Neuronal stem cell (in vitro differentiated cells): Measurements from ENCODE around the gene KRTAP9-7.
"Not testable (repeated sequence)": the region's sequence is repeated elsewhere in the genome, so short reads cannot be mapped to it uniquely, and the experiment has no call there.

ENCODE experiments used
- DNase-seq: peaks from one replicate; pipeline ENCODE4 v3.0.0-alpha.2; 2013; ENCODE audit warnings: low spot score
- H2AFZ ChIP-seq: one replicate; pipeline ENCODE4 v1.6.1; 2013; ENCODE audit warnings: mild to moderate bottlenecking, low read length, inconsistent platforms
- H2AK5ac ChIP-seq: 2 replicates; pipeline ENCODE4 v1.6.1; 2013; ENCODE audit warnings: low read depth, mild to moderate bottlenecking, inconsistent platforms, low read length, moderate library complexity, mixed read lengths
- H2BK120ac ChIP-seq: 2 replicates; pipeline ENCODE4 v1.6.1; 2013; ENCODE audit warnings: low read depth, mild to moderate bottlenecking, inconsistent platforms, low read length, moderate library complexity, mixed read lengths
- H2BK12ac ChIP-seq: one replicate; pipeline ENCODE4 v1.6.1; 2013; ENCODE audit warnings: low read length, inconsistent platforms
- H2BK15ac ChIP-seq: 2 replicates; pipeline ENCODE4 v1.6.1; 2013; ENCODE audit warnings: mild to moderate bottlenecking, low read length, inconsistent platforms, mixed read lengths
- H2BK5ac ChIP-seq: one replicate; pipeline ENCODE4 v1.6.1; 2013; ENCODE audit warnings: inconsistent platforms, mild to moderate bottlenecking, low read length, moderate library complexity
- H3K14ac ChIP-seq: one replicate; pipeline ENCODE4 v1.6.1; 2013; ENCODE audit warnings: low read length, inconsistent platforms
- H3K18ac ChIP-seq: 2 replicates; pipeline ENCODE4 v1.6.1; 2013; ENCODE audit warnings: low read length, inconsistent platforms
- H3K23ac ChIP-seq: 2 replicates; pipeline ENCODE4 v1.6.1; 2013; ENCODE audit warnings: low read depth, mild to moderate bottlenecking, mixed read lengths, low read length, inconsistent platforms; ENCODE audit not compliant: poor library complexity
- H3K27ac ChIP-seq: replicated peaks from 3 replicates; pipeline ENCODE4 v1.5.1; 2013; ENCODE audit warnings: low read length, inconsistent platforms
- H3K27me3 ChIP-seq, 3 experiments: 2 replicates each; pipeline ENCODE4 v1.6.1; 2013; ENCODE audit warnings: low read length in 3 of 3, mild to moderate bottlenecking in 2 of 3, inconsistent platforms in 1 of 3, low read depth in 1 of 3, mixed read lengths in 1 of 3, moderate library complexity in 1 of 3; ENCODE audit not compliant: control insufficient read depth in 3 of 3, insufficient read depth in 3 of 3
- H3K36me3 ChIP-seq, 2 donors: replicated peaks in 1 of 2; 2 replicates each; pipeline ENCODE4 v1.6.1; 2013; ENCODE audit warnings: low read length in 2 of 2; ENCODE audit not compliant: control insufficient read depth in 2 of 2, insufficient read depth in 2 of 2
- H3K4ac ChIP-seq: 2 replicates; pipeline ENCODE4 v1.6.1; 2013; ENCODE audit warnings: inconsistent platforms, mild to moderate bottlenecking, low read length, moderate library complexity
- H3K4me1 ChIP-seq, 2 donors: 1 replicate in 1 of 2; 2 replicates in 1 of 2; pipeline ENCODE4 v1.6.1; 2013; ENCODE audit warnings: low read length in 2 of 2, low read depth in 1 of 2; ENCODE audit not compliant: control insufficient read depth in 2 of 2, insufficient read depth in 1 of 2
- H3K4me2 ChIP-seq: one replicate; pipeline ENCODE4 v1.6.1; 2013; ENCODE audit warnings: mild to moderate bottlenecking, low read length, inconsistent platforms; ENCODE audit not compliant: insufficient read depth, poor library complexity, severe bottlenecking
- H3K4me3 ChIP-seq, 2 donors: 2 replicates each; pipeline ENCODE4 v1.5.1; 2013; ENCODE audit warnings: low read length in 2 of 2, mild to moderate bottlenecking in 2 of 2, inconsistent platforms in 1 of 2, moderate library complexity in 1 of 2
- H3K79me1 ChIP-seq: one replicate; pipeline ENCODE4 v1.6.1; 2013; ENCODE audit warnings: low read depth, mild to moderate bottlenecking, inconsistent platforms, low read length, moderate library complexity
- H3K9ac ChIP-seq: one replicate; pipeline ENCODE4 v1.6.1; 2013; ENCODE audit warnings: mild to moderate bottlenecking, low read depth, low read length, inconsistent platforms; ENCODE audit not compliant: poor library complexity
- H3K9me3 ChIP-seq, 2 donors: replicated peaks in 1 of 2; 2 replicates each; pipeline versions ENCODE3 to v1.6.1; 2013; ENCODE audit warnings: low read length in 2 of 2, mild to moderate bottlenecking in 2 of 2, inconsistent platforms in 1 of 2, low read depth in 1 of 2, mixed read lengths in 1 of 2, moderate library complexity in 1 of 2; ENCODE audit not compliant: control insufficient read depth in 2 of 2, insufficient read depth in 1 of 2
- H4K8ac ChIP-seq: one replicate; pipeline ENCODE4 v1.6.1; 2013; ENCODE audit warnings: low read depth, mild to moderate bottlenecking, inconsistent platforms, low read length, moderate library complexity
- H4K91ac ChIP-seq: one replicate; pipeline ENCODE4 v1.6.1; 2013; ENCODE audit warnings: low read length, low read depth, mild to moderate bottlenecking, inconsistent platforms; ENCODE audit not compliant: poor library complexity
- WGBS, 2 donors: extraction: QIAGEN DNeasy Blood & Tissue Kit; methylation state at CpG; one replicate each; pipeline ENCODE4 v1.1.7; 2013; ENCODE audit warnings: missing lambda C conversion rate in 2 of 2, mixed read lengths in 1 of 2; ENCODE audit not compliant: insufficient read length in 2 of 2, insufficient replicate concordance in 1 of 2; ENCODE audit errors: extremely low coverage in 2 of 2; 5-methylcytosine and 5-hydroxymethylcytosine counted together

KRTAP9-7 gene

GRCh38 chr17:41264599-41264998, 10.9 kb upstream of the KRTAP9-7 start:
- Histone ChIP-seq H3K27ac (no peak overlapping the region), H3K9ac (no peak overlapping the region), H3K18ac (no peak overlapping the region), H3K79me1 (no peaks in the 10 kb centered on the region), H3K4me3 (no peak overlapping the region), H2BK120ac (no peak overlapping the region), H4K8ac (no peak overlapping the region), H3K4me2 (no peak overlapping the region), H3K4ac (no peak overlapping the region), H2AFZ (no peak overlapping the region), H3K23ac (no peak overlapping the region), H3K36me3 (no peaks in the 10 kb centered on the region), H3K27me3 (no peaks in the 10 kb centered on the region), H2BK15ac (no peak overlapping the region), H3K4me1 (no peaks in the 10 kb centered on the region), H3K14ac (no peak overlapping the region), H4K91ac (no peak overlapping the region), H2BK12ac (no peak overlapping the region), H2AK5ac (no peak overlapping the region), H2BK5ac (no peak overlapping the region), H3K9me3 (no peaks in the 10 kb centered on the region)
- WGBS, 2 donors, result no CpG with 5 or more reads among the region's 3 CpGs
- DNase-seq, result no peak

GRCh38 chr17:41265078-41265477, 10.4 kb upstream of the KRTAP9-7 start, which contains the start of gene KRTAP9-6:
TSS of gene KRTAP9-6 (plus strand) at chr17:41265378. CDS start at chr17:41265378, 0 bp downstream.
- no peaks in the 10 kb centered on the region for H3K36me3 ChIP-seq
- H3K4ac ChIP-seq, result no peak within 1 kb of the TSS
- no peaks in the 10 kb centered on the region for H3K27me3 ChIP-seq
- no peak within 1 kb of the TSS for H2AK5ac ChIP-seq
- H3K79me1 ChIP-seq, result no peaks in the 10 kb centered on the region
- no peak within 1 kb of the TSS for H2AFZ ChIP-seq
- H3K9ac ChIP-seq, result no peak within 1 kb of the TSS
- no peak within 1 kb of the TSS for H3K27ac ChIP-seq
- H2BK120ac ChIP-seq, result no peak within 1 kb of the TSS
- no peak for DNase-seq
- no peak within 1 kb of the TSS for H2BK12ac ChIP-seq
- H3K4me3 ChIP-seq, result no peak within 1 kb of the TSS
- H3K14ac ChIP-seq, result peak within 1 kb of the TSS; percentile 38
- H2BK15ac ChIP-seq, result no peak within 1 kb of the TSS
- H3K9me3 ChIP-seq, result no peaks in the 10 kb centered on the region
- no peak within 1 kb of the TSS for H3K4me2 ChIP-seq
- whole genome bisulfite sequencing, 2 donors, result no CpG with 5 or more reads among the region's 2 CpGs
- no peak within 1 kb of the TSS for H3K18ac ChIP-seq
- no peak within 1 kb of the TSS for H4K8ac ChIP-seq
- no peak within 1 kb of the TSS for H3K23ac ChIP-seq
- no peak within 1 kb of the TSS for H2BK5ac ChIP-seq
- H4K91ac ChIP-seq, result no peak within 1 kb of the TSS
- H3K4me1 ChIP-seq, result no peaks in the 10 kb centered on the region

- no peak for DNase-seq
- Histone ChIP-seq H3K27ac (no peak overlapping the region), H3K4me1 (no peaks in the 10 kb centered on the region), H2BK12ac (no peak overlapping the region), H3K4ac (no peak overlapping the region), H3K4me2 (no peak overlapping the region), H2BK15ac (no peak overlapping the region), H3K27me3 (no peaks in the 10 kb centered on the region), H3K4me3 (no peak overlapping the region), H3K23ac (no peak overlapping the region), H2BK120ac (no peak overlapping the region), H2AK5ac (no peak overlapping the region), H3K9me3 (no peaks in the 10 kb centered on the region), H3K9ac (no peak overlapping the region), H4K8ac (no peak overlapping the region), H2AFZ (no peak overlapping the region), H3K79me1 (no peaks in the 10 kb centered on the region), H3K18ac (no peak overlapping the region), H4K91ac (no peak overlapping the region), H2BK5ac (no peak overlapping the region), H3K36me3 (no peaks in the 10 kb centered on the region), H3K14ac (no peak overlapping the region)
- WGBS, 2 donors, result no CpG with 5 or more reads among the region's 3 CpGs
These were observed 7.8 kb upstream of the KRTAP9-7 start for GRCh38 chr17:41267711-41268110.

GRCh38 chr17:41271323-41271722, 4.2 kb upstream of the KRTAP9-7 start:
- H3K27me3 ChIP-seq, H2AFZ ChIP-seq, H2AK5ac ChIP-seq, H3K36me3 ChIP-seq, H3K18ac ChIP-seq, H3K9me3 ChIP-seq, H2BK5ac ChIP-seq, H3K4me3 ChIP-seq, H3K23ac ChIP-seq, H3K79me1 ChIP-seq, H3K27ac ChIP-seq, H3K4me1 ChIP-seq, H2BK15ac ChIP-seq, H3K4me2 ChIP-seq, H3K9ac ChIP-seq, H2BK120ac ChIP-seq, H4K8ac ChIP-seq, DNase-seq, H3K4ac ChIP-seq, H4K91ac ChIP-seq, H2BK12ac ChIP-seq, H3K14ac ChIP-seq: not testable (repeated sequence)
- no CpG with 5 or more reads among the region's 1 CpG for WGBS, 2 donors
